ENCODE measurements around the gene WDFY2. TPM values are rescaled to one million over a fixed set of nuclear protein-coding genes. Genes with fewer than 3 reads are reported as not detected.

Gene WDFY2
- total and polyA plus RNA-seq, 7 experiments from 2014 or later = 3.2 to 44.3 (median 18.6) TPM

DNA sequence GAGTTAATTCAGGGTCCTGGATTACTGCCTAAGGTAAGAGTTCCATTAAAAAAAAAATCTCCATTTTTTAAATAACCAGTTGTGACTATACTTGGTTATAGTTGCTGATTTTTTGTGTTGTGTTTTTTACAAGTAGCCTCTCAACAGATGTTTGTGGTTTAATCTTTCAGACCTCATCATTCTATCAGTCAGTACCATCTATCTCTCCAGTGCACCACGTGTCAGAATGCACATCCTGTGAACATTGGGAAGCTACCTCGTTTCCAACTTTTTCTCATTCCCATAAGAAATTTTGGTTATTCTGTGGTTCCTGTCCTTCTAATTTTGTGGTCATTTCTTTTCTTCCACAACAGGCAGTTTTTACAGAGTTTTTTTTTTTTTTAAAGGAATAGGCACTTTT, 39.2 kb downstream of the WDFY2 start:
- Histone ChIP-seq H3K27ac (ENCODE audit: low read depth, low read length) (no peak overlapping the region), H3K4me3 (ENCODE audit: low read length) (no peak overlapping the region), H3K9me3 (ENCODE audit: control insufficient read depth in 2 of 3, low read length in 3 of 3) (no peaks in the 10 kb centered on the region), H3K36me3 (ENCODE audit: control insufficient read depth in 2 of 3, insufficient read depth in 3 of 3, low read length in 3 of 3) (no peaks in the 10 kb centered on the region), H3K4me1 (ENCODE audit: control insufficient read depth in 2 of 2, insufficient read depth in 2 of 2, low read length in 2 of 2) (no peaks in the 10 kb centered on the region), H3K27me3 (ENCODE audit: control insufficient read depth in 2 of 2, insufficient read depth in 2 of 2, low read length in 2 of 2) (no peaks in the 10 kb centered on the region)
- ChIA-PET CTCF (no interaction called here), POLR2A (interaction anchor here (0.6 to 1.0 kb wide), 2 partner anchors 11 to 171 kb away, joined by 4 to 6 read pairs; partner anchors contain the start of gene INTS6)
- Mint-ChIP-seq H3K4me3 (no peak overlapping the region), H3K9me3 (peaks cover 0 to 2% (median 0%) of the 10 kb centered on the region in 11 donors), H3K4me1 (peaks cover 27 to 54% (median 30%) of the 10 kb centered on the region in 7 donors), H3K36me3 (peaks cover 0 to 14% (median 3%) of the 10 kb centered on the region in 5 donors), H3K27ac (peak overlapping the region in 1 of 9 donors; percentile 21), H3K27me3 (no peaks in the 10 kb centered on the region)
- ATAC-seq (no peak), DNase-seq (no peak)
- intact Hi-C loops (cut with micrococcal nuclease) = no loop called here

DNA sequence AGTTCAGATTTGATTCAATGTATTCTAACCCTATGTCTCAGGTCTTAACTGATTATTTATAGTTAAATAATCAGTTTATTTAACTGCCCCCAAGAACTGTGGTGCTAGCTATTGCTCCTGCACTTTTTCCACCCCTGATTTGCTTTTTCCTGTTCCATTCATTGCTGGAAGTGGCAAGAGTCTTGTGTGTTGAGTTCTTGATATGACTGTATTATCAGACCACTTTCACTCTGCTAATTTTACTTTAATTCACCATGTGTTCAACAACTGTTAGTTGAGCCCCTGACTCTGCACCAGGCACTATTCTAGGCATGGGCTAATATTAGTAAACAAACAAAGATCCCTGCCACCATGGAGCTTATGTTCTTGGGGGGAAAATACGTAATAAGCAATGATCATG, 39.9 kb downstream of the WDFY2 start:
- peaks cover 0 to 2% (median 0%) of the 10 kb centered on the region in 11 donors for H3K9me3 Mint-ChIP-seq
- Histone ChIP-seq H3K4me3 (ENCODE audit: low read length) (no peak overlapping the region), H3K27ac (ENCODE audit: low read depth, low read length) (no peak overlapping the region), H3K36me3 (ENCODE audit: control insufficient read depth in 2 of 3, insufficient read depth in 3 of 3, low read length in 3 of 3) (no peaks in the 10 kb centered on the region), H3K9me3 (ENCODE audit: control insufficient read depth in 2 of 3, low read length in 3 of 3) (no peaks in the 10 kb centered on the region), H3K4me1 (ENCODE audit: control insufficient read depth in 2 of 2, insufficient read depth in 2 of 2, low read length in 2 of 2) (no peaks in the 10 kb centered on the region), H3K27me3 (ENCODE audit: control insufficient read depth in 2 of 2, insufficient read depth in 2 of 2, low read length in 2 of 2) (no peaks in the 10 kb centered on the region)
- H3K27ac Mint-ChIP-seq = peak overlapping the region in 2 of 9 donors; percentile 4 to 28
- intact Hi-C loops (cut with micrococcal nuclease) = no loop called here
- H3K27me3 Mint-ChIP-seq = no peaks in the 10 kb centered on the region
- POLR2A ChIA-PET = interaction anchor here (0.6 to 1.0 kb wide), 3 partner anchors 10 to 171 kb away, joined by 3 to 6 read pairs (median 4); partner anchors contain the start of gene INTS6
- DNase-seq = no peak
- H3K4me3 Mint-ChIP-seq = no peak overlapping the region
- H3K4me1 Mint-ChIP-seq = peaks cover 25 to 61% (median 37%) of the 10 kb centered on the region in 7 donors
- ATAC-seq = no peak
- CTCF ChIA-PET = no interaction called here
- peaks cover 0 to 11% (median 3%) of the 10 kb centered on the region in 5 donors for H3K36me3 Mint-ChIP-seq

- Histone ChIP-seq H3K27me3 (ENCODE audit: control insufficient read depth in 2 of 2, insufficient read depth in 2 of 2, low read length in 2 of 2) (no peaks in the 10 kb centered on the region), H3K9me3 (ENCODE audit: control insufficient read depth in 2 of 3, low read length in 3 of 3) (no peaks in the 10 kb centered on the region), H3K4me3 (ENCODE audit: low read length) (no peak overlapping the region), H3K27ac (ENCODE audit: low read depth, low read length) (no peak overlapping the region), H3K36me3 (ENCODE audit: control insufficient read depth in 2 of 3, insufficient read depth in 3 of 3, low read length in 3 of 3) (no peaks in the 10 kb centered on the region), H3K4me1 (ENCODE audit: control insufficient read depth in 2 of 2, insufficient read depth in 2 of 2, low read length in 2 of 2) (no peaks in the 10 kb centered on the region)
- ATAC-seq (no peak), DNase-seq (no peak)
- POLR2A ChIA-PET = interaction anchor here (1.0 kb wide), 1 partner anchor 11 kb away, joined by 3 read pairs; no protein-coding TSS in a partner anchor
- peaks cover 0 to 11% (median 3%) of the 10 kb centered on the region in 5 donors for H3K36me3 Mint-ChIP-seq
- H3K4me3 Mint-ChIP-seq = no peak overlapping the region
- H3K9me3 Mint-ChIP-seq = peaks cover 0 to 2% (median 0%) of the 10 kb centered on the region in 11 donors
- peaks cover 23 to 67% (median 43%) of the 10 kb centered on the region in 7 donors for H3K4me1 Mint-ChIP-seq
- peak overlapping the region in 4 of 9 donors; percentile 4 to 68 (median 44) for H3K27ac Mint-ChIP-seq
- H3K27me3 Mint-ChIP-seq = no peaks in the 10 kb centered on the region
- CTCF ChIA-PET = no interaction called here
- intact Hi-C loops (cut with micrococcal nuclease) = no loop called here
These were observed 40.6 kb downstream of the WDFY2 start for GRCh38 chr13:51624695-51625345.

DNA sequence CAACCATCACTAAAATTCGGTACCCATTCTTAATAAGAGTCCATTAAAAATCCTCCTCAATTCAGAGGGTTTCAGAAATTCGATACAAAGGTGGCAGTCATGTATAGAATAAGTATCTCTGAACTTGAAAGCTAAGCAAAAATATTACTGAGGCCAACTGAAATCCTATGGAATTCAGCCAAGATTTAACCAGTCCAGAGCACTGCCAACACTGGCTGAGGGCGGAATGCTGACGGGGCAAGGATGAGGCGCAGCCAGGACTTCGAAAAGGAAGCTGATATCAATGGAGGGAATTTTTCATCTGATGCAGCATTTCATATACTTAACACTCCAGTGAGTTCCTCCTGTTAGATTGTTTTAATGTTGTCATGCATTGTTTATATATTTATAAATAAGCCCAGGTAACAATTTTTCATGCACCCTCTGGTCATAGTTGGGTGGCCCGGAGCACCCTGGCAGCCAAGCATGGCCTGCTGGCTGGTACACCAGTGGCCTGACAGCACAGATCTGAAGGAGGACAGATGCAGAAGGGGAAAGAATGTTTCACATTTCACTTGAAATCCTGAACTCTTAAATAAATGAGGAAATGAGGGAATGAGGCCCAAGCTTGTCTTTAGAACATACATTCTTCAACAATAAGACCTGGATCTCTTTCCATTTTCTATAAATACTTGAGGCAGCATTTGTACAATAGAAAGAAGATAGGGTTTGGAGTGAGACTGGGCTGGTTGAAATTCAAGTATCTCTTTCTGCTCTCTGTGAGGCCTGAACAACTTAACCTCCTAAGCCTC, 41.5 kb downstream of the WDFY2 start:
- Mint-ChIP-seq H3K27ac (peak overlapping the region in 2 of 9 donors; percentile 23 to 74), H3K36me3 (peaks cover 0 to 7% (median 3%) of the 10 kb centered on the region in 5 donors), H3K4me3 (no peak overlapping the region), H3K27me3 (no peaks in the 10 kb centered on the region), H3K9me3 (no peaks in the 10 kb centered on the region), H3K4me1 (peaks cover 21 to 70% (median 45%) of the 10 kb centered on the region in 7 donors)
- ChIA-PET CTCF (interaction anchor here (0.8 kb wide), 1 partner anchor 11 kb away, joined by 3 read pairs; no protein-coding TSS in a partner anchor), POLR2A (no interaction called here)
- DNase-seq = no peak
- no peak for ATAC-seq
- intact Hi-C loops (cut with micrococcal nuclease) = no loop called here
- no peaks in the 10 kb centered on the region for H3K4me1 ChIP-seq (ENCODE audit: control insufficient read depth in 2 of 2, insufficient read depth in 2 of 2, low read length in 2 of 2)
- no peaks in the 10 kb centered on the region for H3K9me3 ChIP-seq (ENCODE audit: control insufficient read depth in 2 of 3, low read length in 3 of 3)
- no peaks in the 10 kb centered on the region for H3K36me3 ChIP-seq (ENCODE audit: control insufficient read depth in 2 of 3, insufficient read depth in 3 of 3, low read length in 3 of 3)
- H3K27me3 ChIP-seq (ENCODE audit: control insufficient read depth in 2 of 2, insufficient read depth in 2 of 2, low read length in 2 of 2) = no peaks in the 10 kb centered on the region
- no peak overlapping the region for H3K4me3 ChIP-seq (ENCODE audit: low read length)
- H3K27ac ChIP-seq (ENCODE audit: low read depth, low read length) = no peak overlapping the region

DNA sequence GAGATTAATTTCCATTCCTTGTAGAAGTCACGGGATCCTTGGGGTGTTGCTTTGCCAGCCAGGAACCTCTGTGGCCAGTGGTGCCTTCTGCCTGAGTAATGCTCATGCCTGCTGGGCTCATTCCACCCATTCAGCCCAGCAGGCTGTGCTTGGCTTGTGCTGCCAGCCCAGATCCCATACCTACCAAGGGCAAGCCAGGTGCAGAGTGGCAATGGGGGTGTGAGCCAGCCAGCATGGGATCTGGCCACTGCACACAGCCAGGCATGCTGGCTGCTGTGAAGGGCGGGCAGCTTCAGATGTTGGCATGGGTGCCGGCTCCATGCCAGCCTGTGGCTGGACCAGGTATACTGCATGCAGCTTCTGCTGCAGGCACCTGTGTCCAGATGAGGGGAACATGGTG, 42.5 kb downstream of the WDFY2 start:
- intact Hi-C loops (cut with micrococcal nuclease) = no loop called here
- H3K9me3 Mint-ChIP-seq = no peaks in the 10 kb centered on the region
- H3K4me3 ChIP-seq (ENCODE audit: low read length) = no peak overlapping the region
- H3K4me1 ChIP-seq (ENCODE audit: control insufficient read depth in 2 of 2, insufficient read depth in 2 of 2, low read length in 2 of 2) = no peaks in the 10 kb centered on the region
- no peaks in the 10 kb centered on the region for H3K27me3 Mint-ChIP-seq
- ATAC-seq (no peak), DNase-seq (no peak)
- no peak overlapping the region for H3K27ac Mint-ChIP-seq
- H3K36me3 ChIP-seq (ENCODE audit: control insufficient read depth in 2 of 3, insufficient read depth in 3 of 3, low read length in 3 of 3) = no peaks in the 10 kb centered on the region
- CTCF ChIA-PET = no interaction called here
- peaks cover 21 to 70% (median 48%) of the 10 kb centered on the region in 7 donors for H3K4me1 Mint-ChIP-seq
- no peak overlapping the region for H3K4me3 Mint-ChIP-seq
- POLR2A ChIA-PET = no interaction called here
- peaks cover 0 to 4% (median 3%) of the 10 kb centered on the region in 5 donors for H3K36me3 Mint-ChIP-seq
- H3K27ac ChIP-seq (ENCODE audit: low read depth, low read length) = no peak overlapping the region
- no peaks in the 10 kb centered on the region for H3K27me3 ChIP-seq (ENCODE audit: control insufficient read depth in 2 of 2, insufficient read depth in 2 of 2, low read length in 2 of 2)
- no peaks in the 10 kb centered on the region for H3K9me3 ChIP-seq (ENCODE audit: control insufficient read depth in 2 of 3, low read length in 3 of 3)

DNA sequence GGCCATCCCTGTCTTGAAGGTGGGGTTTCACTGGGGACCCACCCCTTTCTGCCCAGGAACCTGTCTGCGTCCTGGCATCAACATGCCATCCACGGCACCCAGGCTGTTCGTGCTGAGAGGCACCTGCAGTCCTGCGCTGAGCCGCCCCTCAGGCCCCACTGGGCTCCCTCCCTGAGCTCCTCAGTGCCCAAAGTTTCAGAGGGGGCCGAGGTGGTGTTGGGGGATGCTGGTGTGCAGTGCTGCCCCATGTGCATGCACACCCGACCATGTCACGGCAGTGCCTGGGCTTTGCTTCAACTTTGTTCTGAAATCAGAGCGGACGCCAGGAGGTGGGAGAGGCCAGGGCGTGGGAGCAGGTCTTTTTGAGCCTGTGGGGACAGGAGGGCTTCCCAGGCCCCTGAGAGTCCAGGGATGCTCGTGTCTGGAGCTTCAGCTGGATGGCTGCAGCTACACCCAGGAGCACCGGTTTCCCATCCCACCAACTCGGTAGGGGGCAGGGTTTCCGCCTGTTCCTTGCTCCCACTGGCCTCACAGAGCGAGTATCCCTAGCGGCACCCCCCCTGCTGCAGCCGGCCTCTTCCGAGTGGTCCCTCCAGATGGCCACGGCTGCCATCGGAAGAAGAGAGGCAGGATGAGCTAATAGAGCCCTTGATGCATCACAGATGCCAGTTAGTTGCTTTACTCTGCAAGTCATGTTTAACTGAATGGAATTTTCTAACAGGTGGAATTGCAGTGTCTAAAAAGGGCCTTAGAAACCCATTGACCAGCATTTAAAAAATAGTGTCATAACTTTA, 44.0 kb downstream of the WDFY2 start:
- Mint-ChIP-seq H3K4me1 (peaks cover 24 to 70% (median 52%) of the 10 kb centered on the region in 7 donors), H3K9me3 (no peaks in the 10 kb centered on the region), H3K36me3 (peaks cover 0 to 3% (median 0%) of the 10 kb centered on the region in 5 donors), H3K4me3 (no peak overlapping the region), H3K27ac (no peak overlapping the region), H3K27me3 (no peaks in the 10 kb centered on the region)
- POLR2A ChIA-PET = no interaction called here
- CTCF ChIA-PET = no interaction called here
- no peak for ATAC-seq
- intact Hi-C loops (cut with micrococcal nuclease) = no loop called here
- Histone ChIP-seq H3K9me3 (ENCODE audit: control insufficient read depth in 2 of 3, low read length in 3 of 3) (no peaks in the 10 kb centered on the region), H3K4me1 (ENCODE audit: control insufficient read depth in 2 of 2, insufficient read depth in 2 of 2, low read length in 2 of 2) (no peaks in the 10 kb centered on the region), H3K27me3 (ENCODE audit: control insufficient read depth in 2 of 2, insufficient read depth in 2 of 2, low read length in 2 of 2) (no peaks in the 10 kb centered on the region), H3K36me3 (ENCODE audit: control insufficient read depth in 2 of 3, insufficient read depth in 3 of 3, low read length in 3 of 3) (no peaks in the 10 kb centered on the region), H3K27ac (ENCODE audit: low read depth, low read length) (no peak overlapping the region), H3K4me3 (ENCODE audit: low read length) (no peak overlapping the region)
- DNase-seq = no peak
